ENCODE measurements around the gene HMGN4.
"Not testable (repeated sequence)": the region's sequence is repeated elsewhere in the genome, so short reads cannot be mapped to it uniquely, and the experiment has no call there.

The HMGN4 gene

DNA sequence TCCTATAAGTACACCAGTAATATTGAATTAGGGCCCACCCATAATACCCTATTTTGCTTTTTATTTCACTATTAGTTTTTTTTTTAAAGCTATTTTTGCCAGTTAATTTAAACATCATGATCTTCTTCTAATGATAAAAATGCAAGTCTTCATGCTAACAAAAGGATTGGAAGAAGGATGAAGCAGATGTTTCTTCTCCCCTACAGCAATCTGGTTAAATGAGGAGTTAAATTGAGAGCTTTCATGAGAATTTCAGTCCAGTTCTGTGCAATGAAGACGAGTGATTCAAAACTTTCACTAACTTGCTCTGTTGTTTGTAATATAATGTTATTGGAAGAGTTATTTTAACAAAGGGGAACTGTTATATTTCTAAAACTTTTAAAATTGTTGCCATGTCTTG is 3.4 kb downstream of the HMGN4 start:
- TF ChIP-seq, protein P1, sequence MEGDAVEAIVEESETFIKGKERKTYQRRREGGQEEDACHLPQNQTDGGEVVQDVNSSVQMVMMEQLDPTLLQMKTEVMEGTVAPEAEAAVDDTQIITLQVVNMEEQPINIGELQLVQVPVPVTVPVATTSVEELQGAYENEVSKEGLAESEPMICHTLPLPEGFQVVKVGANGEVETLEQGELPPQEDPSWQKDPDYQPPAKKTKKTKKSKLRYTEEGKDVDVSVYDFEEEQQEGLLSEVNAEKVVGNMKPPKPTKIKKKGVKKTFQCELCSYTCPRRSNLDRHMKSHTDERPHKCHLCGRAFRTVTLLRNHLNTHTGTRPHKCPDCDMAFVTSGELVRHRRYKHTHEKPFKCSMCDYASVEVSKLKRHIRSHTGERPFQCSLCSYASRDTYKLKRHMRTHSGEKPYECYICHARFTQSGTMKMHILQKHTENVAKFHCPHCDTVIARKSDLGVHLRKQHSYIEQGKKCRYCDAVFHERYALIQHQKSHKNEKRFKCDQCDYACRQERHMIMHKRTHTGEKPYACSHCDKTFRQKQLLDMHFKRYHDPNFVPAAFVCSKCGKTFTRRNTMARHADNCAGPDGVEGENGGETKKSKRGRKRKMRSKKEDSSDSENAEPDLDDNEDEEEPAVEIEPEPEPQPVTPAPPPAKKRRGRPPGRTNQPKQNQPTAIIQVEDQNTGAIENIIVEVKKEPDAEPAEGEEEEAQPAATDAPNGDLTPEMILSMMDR (IDR thresholded peaks at IDR 0.05; ENCODE audit: low read depth, low read length, missing control alignments): no peak
- no peak overlapping the region for H3K4me3 ChIP-seq (ENCODE audit: low read depth, low read length)
- DNase-seq (ENCODE audit: low read depth): no peak

DNA sequence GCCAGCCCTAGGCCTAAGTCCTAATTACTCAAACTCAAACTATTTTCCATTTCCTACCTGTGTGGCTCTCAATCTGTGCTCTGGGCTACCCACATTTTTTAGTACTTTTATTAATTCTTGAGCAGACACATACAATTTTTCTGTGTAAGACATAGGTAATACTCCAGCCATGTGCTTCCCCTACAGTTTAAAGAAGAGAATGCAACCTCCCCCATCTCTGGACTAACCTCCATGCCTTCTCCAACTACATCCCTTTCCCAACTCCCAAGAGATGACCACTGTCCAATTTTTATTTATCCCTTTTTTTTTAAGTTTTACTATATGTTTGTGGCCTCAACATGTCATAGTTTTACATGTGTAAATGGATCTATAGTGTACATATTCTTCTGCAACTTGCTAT is 5.8 kb downstream of the HMGN4 start:
- no peak overlapping the region for H3K4me3 ChIP-seq (ENCODE audit: low read depth, low read length)
- TF ChIP-seq, protein P1 (IDR thresholded peaks at IDR 0.05; ENCODE audit: low read depth, low read length, missing control alignments): peak; percentile 53
- no peak for DNase-seq (ENCODE audit: low read depth)

DNA sequence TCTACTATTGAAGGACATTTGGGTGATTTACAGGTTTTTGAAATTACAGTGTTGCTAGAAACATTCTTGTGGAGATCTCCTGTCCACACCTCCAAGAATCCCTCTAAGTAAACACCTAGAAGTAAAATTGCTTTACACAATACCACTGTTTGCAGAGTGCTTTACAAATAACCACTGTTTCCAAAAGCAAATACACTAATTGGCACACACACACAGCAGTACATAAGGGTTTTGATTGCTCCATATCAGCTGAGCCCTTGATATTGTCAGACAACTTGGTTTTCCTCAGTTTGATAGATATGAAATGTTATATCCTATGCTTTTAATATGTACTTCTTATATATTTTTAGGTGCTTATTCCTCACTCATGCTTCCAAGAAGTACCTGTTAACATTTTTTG is 6.3 kb downstream of the HMGN4 start:
- no peak overlapping the region for H3K4me3 ChIP-seq (ENCODE audit: low read depth, low read length)
- TF ChIP-seq, protein P1 (IDR thresholded peaks at IDR 0.05; ENCODE audit: low read depth, low read length, missing control alignments): no peak
- no peak for DNase-seq (ENCODE audit: low read depth)

DNA sequence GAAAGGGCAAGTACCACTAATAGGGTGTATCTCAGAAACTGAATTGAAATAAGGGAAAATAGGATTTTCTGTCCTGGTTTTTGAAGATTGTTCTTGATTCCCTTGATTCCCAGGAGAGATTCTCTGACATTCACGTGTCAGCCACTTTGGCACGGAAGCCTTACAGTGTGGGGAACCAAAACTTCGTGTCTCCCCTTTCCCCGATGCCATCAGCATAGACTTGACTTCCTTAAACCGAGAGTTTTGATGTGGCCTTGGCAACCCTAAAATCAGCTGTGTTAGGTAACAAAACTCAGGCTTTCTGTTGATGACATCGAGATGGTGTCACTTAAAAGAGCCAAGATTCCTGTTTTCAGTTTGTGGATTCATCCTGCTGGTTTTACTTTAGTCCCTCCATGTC is 7.5 kb downstream of the HMGN4 start:
- DNase-seq (ENCODE audit: low read depth): no peak
- H3K4me3 ChIP-seq (ENCODE audit: low read depth, low read length): no peak overlapping the region
- TF ChIP-seq, protein P1 (IDR thresholded peaks at IDR 0.05; ENCODE audit: low read depth, low read length, missing control alignments): no peak

DNA sequence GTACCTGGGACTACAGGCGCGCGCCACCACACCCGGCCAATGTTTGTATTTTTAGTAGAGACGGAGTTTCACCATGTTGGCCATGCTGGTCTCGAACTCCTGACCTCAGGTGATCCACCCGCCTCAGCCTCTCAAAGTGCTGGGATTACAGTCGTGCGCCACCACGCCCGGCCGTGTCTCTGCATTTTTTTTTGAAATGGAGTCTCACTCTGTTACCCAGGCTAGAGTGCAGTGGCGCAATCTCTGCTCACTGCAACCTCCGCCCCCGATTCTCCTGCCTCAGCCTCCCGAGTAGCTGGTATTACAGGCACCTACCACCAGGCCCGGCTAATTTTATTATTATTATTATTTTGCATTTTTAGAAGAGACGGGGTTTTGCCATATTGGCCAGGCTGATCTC is 9.2 kb downstream of the HMGN4 start:
- DNase-seq (ENCODE audit: low read depth); H3K4me3 ChIP-seq (ENCODE audit: low read depth, low read length): not testable (repeated sequence)

DNA sequence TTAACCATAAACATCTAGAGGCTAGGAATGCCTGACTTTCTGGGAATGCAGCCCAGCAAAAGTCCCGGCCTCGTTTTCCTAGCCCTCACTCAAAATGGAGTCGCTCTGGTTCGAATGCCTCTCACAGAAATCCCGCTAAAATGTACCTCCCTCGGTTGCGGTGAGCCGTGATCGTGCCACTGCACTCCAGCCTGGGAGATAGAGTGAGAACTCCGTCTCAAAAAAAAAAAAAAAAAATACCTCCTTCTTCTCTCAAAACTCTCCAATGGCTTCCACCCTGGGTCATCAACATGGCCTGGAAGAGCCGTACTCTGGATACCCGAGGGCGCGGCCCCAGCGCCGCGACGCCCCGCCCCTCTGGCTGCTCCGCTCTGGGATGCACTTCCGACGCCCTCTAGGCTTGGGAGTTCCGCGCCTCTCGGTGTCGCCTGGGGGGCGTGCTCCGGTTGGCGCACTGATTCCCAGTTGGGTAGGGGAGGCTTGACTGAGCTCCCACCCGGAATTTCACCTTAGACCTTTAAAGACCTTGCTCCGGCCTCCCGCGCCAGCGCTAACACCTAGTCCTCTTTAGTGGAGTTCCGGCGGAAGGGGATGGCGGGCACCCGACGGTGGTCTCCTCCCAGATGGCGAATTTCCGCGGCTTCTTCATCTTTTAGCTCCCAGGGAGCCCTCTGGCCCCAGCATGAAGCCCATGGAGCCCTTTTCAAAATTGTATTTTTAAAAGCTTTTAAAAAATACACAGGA is 12.3 kb downstream of the HMGN4 start:
- TF ChIP-seq, protein P1 (IDR thresholded peaks at IDR 0.05; ENCODE audit: low read depth, low read length, missing control alignments): no peak
- no peak for DNase-seq (ENCODE audit: low read depth)
- peak overlapping the region; percentile 56 for H3K4me3 ChIP-seq (ENCODE audit: low read depth, low read length)

DNA sequence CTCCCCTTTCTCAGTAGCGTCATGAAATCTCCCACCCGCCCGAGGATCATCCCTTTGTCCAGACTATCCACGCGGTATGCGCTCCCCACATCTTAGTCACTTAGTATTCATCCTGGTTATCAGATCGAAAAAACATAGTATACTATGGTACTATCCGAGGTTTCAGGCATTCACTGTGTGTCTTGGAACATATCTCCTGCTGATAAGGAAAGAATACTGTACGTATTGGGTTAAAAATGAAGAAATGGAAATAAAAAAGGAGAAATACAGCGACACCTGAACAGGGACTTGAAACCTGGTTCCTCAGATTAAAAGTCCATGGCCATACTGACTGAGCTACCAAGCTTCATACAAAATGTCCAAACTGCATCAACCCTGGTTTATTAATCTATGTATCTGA is 14.0 kb downstream of the HMGN4 start:
- H3K4me3 ChIP-seq (ENCODE audit: low read depth, low read length): no peak overlapping the region
- DNase-seq (ENCODE audit: low read depth): no peak

More for the DNA sequence above, 14.0 kb downstream of the HMGN4 start:
- TF ChIP-seq, protein P1 (IDR thresholded peaks at IDR 0.05; ENCODE audit: low read depth, low read length, missing control alignments): no peak
